GM12892 (cell line): ENCODE measurements around the gene SVEP1.

ENCODE experiments used
- POLR2A ChIP-seq: IDR thresholded peaks from 2 replicates; pipeline ENCODE4 v1.6.1; 2011; ENCODE audit warnings: low read depth, low read length, control low read depth
- POLR2AphosphoS5 ChIP-seq: IDR thresholded peaks from 2 replicates; pipeline ENCODE4 v1.6.1; 2011; ENCODE audit warnings: low read depth, low read length, control low read depth
- TAF1 ChIP-seq: IDR thresholded peaks from 2 replicates; pipeline ENCODE4 v1.6.1; 2011; ENCODE audit warnings: low read depth, mild to moderate bottlenecking, control low read depth, low read length, borderline replicate concordance

GRCh38 chr9:110579862-110580219, 300 bp upstream of the SVEP1 start:
- no peak for TF ChIP-seq POLR2AphosphoS5
- no peak for TF ChIP-seq POLR2A
- TF ChIP-seq TAF1: no peak
